Gastroesophageal sphincter (tissue), 2 donors: Measurements from ENCODE around the gene AURKAIP1.
A peak's percentile ranks its signal among the peaks of the same experiment; 100 is the strongest.

Experiments
- EP300 ChIP-seq: sonication (generic); formaldehyde crosslinking; IDR thresholded peaks from one replicate; pipeline ENCODE4 v1.6.1; 2017; ENCODE audit warnings: antibody characterized with exemption, mild to moderate bottlenecking
- POLR2A ChIP-seq, 2 donors: fragments of 450-650 bp; IDR thresholded peaks; one replicate each; pipeline ENCODE4 v1.6.1; 2017; ENCODE audit warnings: antibody characterized with exemption in 2 of 2, mild to moderate bottlenecking in 2 of 2, moderate library complexity in 1 of 2

DNA sequence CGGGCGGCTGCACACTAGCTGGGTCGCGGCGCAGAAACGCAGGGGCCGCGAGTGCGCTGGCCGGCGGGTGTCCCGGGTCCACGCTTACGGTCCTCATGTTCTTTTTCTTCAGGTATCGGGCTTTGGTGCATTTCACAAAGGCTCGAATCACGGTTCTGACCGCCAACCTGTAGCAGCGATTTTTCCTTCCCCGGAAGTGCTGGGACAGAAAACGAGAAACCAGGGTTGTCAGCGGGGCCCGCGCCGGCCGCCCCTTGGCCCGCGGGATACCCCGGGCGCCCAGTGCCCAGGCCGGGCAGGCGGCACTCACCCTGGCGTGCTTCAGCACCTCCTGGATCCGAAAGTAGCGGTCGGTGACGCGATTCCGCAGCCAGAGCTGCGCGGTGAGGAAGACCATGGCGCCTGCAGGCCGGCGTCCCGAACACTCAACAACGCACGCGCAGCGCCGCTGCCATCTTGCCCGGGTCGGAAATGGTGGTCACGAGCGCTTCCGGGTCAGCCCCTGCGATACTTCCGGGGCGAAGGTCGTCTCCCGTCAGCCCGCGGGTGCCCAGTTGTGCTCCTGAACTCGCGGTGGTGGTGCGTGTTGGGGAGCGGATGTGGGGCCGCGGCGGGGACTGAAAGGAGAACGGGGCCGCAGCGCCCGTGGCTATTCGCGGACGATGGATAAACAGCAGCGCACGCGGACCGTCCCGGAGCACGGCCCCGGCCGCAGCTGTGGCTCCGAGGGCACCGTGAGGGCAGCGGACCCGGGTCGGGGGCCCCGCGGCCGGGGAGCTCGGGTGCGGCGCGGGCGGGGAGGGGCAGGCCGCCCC is 32.0 kb upstream of the AURKAIP1 start, which contains the start of gene MRPL20:
- TF ChIP-seq EP300 (no peak), POLR2A (IDR thresholded peaks at IDR 0.05) (peak; percentile 64 to 76)
